Stimulated activated naive CD4-positive, alpha-beta T cell (primary cell): Measurements from ENCODE around the gene ATRNL1.

Experiments used
- DNase-seq, 6 experiments: peaks; one replicate each; lab custom pipeline; 2025; lab: John Stamatoyannopoulos, UW

Gene ATRNL1

DNA sequence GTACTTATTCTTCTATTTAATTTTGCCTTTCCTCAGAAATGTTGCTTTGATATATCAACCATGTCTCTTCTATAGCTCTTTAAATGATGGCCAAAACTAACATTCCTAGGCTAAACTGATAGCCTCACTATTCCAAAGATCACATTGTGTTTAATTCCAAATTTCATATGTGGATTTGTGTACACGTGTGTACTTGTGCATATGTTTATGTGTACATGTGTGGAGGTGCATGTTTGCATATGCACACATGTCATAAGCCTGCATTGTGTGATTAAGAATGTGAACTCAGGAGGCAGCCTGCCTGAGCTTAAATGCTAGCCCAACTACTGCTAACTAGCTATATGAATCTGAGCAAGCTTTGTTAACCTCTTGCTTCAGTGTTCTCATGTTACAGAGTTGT, 753.4 kb downstream of the ATRNL1 start:
- DNase-seq = no peak

DNA sequence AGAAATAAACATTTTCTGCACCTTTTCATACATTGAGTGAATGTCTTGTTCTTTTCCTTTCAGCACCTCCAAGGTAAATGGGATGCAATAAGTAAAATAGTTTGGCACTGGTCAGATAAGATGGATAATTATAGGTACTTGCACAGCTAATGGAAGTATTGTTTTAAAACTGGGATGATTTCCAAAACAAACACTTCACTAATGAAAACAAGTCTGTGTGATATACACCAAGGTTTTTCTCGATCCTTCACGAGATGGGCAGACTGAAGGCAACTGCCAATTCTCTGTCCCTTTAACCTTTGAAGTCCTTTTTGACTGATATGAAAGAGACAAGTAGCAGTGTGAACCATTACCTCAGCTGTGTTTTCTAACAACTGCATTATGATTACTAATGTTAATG, 756.0 kb downstream of the ATRNL1 start:
- no peak for DNase-seq

DNA sequence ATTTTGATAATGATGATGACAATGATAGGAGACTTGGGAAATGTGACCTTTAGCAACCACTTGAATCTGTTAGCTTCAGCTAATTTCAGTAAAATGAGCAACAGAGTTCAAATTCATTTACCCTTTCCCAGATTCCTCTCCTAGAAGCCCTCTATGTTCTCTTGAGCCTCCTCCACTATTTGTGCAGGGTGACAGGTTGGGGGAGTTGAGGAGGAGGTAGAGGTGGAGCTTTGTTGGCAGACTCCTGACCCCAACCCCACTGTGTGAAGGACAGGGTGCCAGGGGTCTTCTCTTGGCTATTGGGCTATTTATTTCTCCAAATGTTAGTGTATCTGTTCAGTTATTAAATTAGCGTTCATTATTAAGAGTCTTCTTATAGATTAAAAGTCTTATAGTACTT, 757.5 kb downstream of the ATRNL1 start:
- no peak for DNase-seq

DNA sequence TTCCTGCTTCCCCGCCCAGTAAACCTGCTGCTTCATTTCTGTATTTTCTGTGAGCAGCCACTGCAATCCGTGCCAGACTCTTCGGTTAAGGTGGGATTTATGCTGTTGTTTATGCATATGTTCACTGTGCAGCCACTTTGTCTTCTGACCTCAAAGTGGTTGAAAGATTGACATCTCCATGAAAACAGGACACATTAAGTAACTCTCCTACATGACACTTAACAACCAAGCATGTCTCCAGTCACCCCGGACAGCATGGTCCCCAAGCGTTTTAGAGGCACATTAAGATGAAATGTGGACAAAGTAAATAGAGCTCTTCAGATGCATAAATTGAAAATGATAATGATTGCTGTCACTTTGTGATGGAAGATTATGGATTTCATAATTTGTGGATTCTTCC, 758.5 kb downstream of the ATRNL1 start:
- no peak for DNase-seq

DNA sequence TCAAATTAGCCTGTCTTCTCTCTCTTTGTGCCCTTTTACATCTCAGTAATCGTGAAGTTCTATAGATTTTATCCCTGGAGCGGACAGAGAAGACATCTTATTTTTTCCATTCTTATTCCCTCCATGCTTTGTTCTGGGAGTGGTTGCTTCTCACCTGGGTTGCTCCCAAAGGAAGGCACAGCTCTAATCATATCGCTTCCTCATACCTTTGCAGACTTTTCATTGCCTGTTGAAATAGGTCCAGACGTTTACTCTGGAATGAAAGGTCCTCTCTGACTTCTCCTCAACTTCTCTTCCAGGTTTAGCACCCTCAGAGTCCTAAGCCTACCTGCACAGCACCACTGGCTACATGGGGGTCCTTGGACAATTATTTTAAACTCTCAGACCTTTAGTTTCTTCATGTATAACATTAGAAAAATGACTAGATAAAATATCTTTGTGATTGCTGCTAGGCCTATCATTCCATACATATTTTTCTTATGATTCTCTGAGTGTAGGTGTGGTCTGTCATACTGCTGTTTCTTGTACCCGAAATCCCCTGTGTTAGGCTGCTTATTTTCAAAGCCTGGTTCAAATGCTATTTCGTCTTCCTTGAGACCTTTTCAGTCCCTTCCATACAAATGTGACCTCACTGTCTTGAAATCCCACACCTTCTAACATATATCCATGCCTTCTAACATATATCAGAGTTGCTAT, 761.7 kb downstream of the ATRNL1 start:
- DNase-seq = no peak

DNA sequence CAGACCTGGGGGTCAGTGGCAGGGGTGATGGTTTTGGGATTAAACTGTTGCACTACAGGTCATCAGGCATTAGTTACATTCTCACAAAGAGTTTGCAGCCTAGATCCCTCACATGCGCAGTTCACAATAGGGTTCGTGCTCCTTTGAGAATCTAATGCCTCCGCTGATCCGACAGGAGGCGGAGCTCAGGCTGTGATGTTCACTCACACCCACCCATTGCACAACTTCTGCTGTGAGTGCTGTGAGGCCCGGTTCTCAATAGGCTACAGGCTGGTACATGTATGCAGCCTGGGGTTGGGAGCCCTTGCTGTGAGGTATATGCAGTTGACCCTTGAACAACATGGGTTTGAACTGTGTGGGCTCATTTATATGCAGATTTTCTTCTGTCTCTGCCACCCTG, 763.4 kb downstream of the ATRNL1 start:
- DNase-seq = no peak

DNA sequence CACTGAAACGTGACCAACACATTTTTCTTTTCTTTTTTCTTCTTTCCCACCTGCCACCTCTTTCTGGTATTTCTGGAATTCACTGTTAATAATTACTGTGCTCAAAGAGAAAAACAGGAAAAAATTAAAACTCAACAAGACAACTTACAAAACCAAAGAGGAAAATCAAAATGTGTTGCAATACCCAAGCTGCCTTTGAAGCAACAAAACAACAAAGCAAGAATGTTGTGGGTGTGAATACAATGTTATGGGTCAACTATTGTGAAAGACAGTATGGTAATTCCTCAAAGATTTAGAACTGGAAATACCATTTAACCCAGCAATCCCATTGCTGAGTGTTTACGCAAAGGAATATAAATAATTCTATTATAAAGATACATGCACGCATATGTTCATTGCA, 764.7 kb downstream of the ATRNL1 start:
- no peak for DNase-seq

DNA sequence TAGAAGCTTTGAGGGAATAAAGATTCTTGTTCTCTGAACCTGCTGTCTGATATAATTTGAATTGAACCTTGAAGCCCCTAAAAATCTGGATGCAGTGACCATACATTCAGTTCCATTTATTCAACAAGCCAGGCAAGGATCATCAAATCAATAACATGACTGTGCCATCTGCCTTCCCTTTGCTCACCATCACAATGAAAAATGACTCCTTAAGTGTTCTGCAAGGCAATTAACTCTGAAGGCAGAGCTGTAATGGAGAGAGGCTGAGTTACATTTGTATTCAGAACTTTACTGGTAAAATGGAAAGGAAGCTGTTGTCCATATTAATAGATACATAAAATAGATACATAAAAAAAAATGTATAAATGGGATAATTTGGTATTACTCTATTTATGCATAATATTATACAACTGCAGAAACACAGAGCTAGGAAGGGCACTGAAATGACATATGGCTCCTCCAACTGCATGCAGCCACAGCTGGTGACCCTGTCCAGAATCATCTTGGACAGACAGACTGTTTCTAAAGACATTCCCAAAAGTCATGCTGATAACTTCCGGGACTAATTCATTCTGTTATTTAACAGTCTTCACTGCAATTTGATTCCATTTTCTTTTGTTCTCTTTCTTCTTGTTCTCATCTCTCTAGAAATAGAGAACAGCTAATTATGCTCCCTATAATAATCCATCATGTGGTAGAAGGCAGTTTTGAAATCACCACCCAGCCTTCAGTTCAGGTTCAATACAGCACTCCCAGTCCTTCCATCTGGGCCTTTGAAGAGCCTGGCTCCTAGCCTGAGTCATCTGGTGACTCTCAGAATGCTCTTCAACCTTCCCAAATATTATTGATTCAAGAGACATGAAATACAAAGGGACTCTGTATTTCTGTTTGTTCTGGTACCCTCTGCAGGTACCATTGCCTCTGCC, 767.3 kb downstream of the ATRNL1 start:
- no peak for DNase-seq

DNA sequence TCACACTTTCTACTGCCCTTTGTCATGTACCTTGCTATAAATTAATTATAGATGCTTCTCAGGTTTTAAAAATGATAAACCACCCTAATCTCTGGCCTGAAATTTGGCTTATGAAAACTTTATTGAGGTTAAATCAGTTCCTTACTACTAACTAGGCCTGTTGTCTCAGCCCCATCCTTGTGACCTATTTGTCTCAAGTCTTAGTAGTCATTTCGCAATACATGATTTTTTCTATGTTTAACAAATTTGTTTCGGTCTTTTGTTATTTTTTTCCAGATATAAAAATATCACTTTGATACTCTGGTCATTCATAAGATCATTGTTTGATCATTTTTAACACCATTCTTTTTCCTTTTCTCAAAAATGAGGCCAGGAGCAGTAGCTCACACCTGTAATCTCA, 768.3 kb downstream of the ATRNL1 start:
- no peak for DNase-seq

DNA sequence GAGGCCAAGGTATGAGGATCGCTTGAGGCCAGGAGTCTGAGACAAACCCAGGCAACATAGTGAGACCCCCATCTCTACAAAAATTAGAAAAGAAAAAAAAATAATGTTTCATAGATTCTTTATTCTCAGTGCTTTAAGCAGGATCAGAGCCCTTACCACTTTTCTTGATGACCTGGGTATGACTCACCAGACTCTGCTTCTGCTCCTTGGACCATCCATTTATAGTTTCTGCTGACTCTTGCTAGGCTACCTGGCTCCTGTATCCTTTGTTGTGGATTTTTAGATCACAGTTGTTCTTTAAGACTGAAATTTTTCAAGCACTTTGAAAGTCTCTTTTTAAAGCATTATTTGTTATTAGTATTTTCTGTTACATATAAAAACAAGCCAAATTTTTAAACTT, 768.7 kb downstream of the ATRNL1 start:
- no peak for DNase-seq

DNA sequence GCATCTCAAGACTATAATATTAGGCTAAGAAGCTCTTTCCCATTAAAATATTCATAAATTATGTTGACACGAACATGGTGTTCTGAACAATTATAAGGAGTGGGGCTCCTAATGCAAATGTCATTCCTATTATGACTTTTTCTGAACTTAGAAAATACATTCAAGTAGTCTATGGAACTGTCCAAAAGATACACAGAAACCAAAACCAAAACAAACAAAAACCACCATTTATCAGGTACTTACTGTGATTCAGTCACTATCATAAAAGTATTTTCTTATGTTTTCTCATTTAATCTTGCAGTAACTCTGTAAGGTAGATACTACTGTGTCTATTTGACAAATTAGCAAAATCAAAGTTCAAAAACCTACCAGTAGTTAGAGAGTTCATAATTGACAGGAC, 773.0 kb downstream of the ATRNL1 start:
- no peak for DNase-seq

DNA sequence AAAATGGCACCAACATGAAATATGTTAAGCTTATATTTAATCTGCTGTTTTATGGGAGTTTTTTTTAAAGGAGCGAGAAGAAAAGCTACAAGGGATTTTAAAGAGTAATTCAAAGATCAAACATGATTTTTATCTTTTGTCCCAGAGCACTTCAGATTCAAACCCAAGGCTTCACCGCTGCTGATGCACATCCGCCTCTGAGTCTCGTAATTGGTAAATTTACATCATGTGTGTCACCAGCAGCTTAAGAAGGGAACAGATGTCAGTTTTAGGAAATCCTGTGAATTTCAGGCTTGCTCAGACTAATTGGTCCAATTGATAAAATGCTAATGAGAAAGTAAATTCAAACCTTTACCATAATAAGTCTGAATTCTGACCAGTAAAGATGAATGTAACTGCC, 773.5 kb downstream of the ATRNL1 start:
- no peak for DNase-seq

DNA sequence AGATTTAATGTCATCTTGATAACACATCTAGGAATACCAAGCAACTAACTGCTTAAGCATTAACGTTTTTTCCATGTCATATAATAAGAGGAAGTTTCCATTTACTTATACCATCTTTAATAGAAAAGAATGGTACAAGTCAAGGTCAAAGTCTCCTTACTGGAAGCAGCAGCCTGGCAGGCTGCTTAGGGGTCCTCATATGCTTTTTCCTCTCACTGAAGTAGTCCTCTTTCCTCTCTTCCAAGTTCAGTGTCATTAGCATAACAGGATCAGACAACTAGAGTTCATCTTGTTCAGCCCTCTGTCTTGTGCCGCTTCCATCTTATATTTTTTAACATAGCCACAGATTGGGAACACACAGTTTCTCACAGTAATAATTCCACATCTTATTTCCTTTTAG, 774.1 kb downstream of the ATRNL1 start:
- DNase-seq = no peak

DNA sequence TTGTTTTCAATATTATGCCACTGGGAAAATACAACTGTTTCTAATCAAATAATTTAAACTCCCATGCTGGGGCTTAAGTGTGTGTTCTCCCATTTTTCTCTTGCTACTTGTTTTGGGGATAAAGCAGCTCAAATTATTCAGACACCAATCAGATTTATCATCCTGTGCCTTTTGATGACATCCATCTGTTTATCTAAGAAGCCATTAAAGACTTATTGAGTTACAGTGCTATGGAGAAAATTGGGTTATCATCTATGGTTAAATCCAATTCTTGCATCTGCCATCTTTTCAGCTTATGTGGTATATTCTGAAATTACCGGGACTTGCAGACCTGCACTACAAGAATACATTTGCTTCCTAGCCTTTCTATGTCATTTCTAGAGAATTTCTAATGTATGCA, 778.7 kb downstream of the ATRNL1 start:
- DNase-seq = no peak

DNA sequence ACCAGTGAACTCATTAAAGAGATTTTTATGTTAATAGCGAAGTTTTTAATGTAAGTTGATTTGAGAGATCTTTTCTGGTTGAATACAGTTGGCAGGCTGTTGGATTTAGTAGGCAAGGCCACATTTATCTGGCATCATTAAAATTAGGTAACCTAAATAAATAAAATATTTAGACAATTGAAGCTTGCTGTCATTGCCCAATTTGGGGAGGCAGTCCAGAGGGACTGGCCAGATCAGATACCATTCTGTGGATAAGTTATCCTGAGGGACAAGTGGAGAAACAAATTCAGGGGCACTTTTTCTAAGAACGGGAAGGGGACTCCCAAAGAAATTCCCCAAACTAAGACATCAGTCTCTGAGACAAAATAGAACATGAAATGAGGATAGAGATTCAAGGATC, 782.0 kb downstream of the ATRNL1 start:
- DNase-seq = no peak

DNA sequence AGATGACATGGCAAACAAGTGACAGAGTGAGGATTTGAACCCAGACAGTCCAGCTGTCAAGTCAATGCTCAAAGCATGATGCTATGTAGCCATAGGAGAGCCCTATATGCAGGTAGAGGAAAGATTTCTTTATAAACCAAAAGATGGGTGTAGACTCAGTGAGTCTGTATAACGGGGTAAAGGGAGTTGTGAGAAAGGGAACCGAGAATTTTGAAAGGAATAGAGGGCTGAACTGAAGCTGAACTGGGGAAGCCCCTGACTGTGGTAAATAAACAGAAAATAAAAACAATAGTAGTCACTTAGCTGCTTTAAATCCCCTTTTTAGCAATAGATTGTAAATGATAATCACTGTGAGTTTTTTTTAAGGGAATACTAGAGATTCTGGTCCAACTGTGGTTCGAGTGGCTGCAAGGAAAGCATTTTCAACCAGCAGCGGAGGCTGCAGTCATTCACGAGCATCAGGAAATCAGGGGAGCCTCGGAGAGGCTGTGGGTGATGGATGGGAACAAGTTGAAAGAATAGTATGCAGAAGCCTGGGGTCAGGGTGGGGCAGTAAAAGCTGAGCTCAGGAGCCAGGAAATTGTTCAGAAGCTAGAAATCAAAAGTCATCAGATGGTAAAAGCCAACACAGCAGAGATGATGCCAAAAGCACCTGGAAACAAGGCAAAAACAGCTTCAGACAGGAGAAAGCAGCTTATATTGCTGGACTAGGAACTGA, 786.4 kb downstream of the ATRNL1 start:
- DNase-seq = no peak

DNA sequence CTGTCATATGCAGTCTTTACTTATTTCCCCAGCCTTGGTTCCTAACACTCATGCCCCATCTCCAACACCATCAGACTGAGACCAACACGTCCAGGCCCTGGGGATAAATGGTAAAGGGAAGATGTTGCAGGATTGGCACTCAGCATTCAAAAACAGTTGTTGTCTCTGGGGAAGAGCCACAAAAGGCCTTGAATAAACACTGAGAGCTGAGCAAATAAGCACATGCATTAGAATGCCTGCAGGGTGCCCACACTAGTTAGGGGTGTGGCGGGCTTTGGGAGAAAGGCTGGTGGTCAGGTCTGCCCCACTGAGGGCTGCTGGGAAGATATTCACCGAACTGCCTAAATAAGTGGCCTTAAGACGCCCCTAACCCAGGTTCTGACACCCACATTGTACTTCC, 788.9 kb downstream of the ATRNL1 start:
- DNase-seq = no peak

DNA sequence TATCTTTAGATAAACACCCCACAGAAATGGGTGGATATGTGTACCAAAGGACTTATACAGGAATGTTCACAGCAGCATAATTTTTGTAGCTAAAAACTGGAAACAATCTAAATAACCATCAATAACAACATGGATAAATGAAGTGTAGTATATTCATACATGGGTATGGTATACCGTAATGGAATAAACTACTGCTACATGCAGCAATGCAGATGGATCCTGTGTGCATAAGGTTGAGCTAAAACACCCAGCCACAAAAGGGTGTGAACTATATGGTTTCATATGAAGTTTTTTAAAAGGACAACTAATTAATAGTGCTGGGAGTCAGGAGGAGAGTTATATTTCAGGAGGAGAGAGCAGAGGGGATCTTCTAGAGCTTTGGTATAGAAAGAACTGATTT, 790.2 kb downstream of the ATRNL1 start:
- DNase-seq = no peak

DNA sequence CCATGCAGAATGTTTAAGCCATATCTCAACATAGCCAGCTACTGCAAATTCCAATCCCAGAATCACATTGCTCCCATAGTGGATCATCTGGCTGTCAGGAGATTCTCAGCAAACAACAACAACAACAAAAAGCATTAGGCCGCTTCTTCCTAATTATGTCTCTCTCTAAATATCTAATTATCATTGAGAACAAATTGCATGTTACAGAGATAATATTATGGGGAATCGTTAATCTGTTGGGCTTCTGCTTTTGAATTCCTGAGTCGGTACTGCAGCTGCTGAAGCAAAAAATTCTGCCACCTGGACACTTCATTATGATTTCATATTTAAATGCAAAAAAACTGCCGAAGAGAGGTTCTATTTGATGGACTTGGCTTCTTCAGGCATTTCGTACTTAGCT, 791.2 kb downstream of the ATRNL1 start:
- no peak for DNase-seq

DNA sequence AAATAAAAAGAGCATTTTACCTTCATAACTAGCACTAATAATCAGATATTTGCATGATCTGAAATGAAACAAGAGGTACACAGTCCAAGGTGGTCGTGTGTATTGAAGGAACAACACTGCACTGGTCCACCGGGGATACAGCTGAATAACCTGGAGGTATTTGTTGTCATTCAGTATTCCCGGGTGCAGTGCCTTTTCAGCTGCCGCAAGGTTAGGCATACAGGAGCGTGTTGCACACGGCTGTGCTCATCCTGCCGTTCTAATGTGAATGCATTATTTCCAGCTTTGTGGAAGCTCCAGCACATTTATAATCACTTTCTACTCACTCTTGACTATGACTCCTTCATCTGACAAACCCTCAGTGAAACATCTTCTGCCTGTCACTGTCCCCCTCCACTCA, 802.0 kb downstream of the ATRNL1 start:
- DNase-seq = no peak

DNA sequence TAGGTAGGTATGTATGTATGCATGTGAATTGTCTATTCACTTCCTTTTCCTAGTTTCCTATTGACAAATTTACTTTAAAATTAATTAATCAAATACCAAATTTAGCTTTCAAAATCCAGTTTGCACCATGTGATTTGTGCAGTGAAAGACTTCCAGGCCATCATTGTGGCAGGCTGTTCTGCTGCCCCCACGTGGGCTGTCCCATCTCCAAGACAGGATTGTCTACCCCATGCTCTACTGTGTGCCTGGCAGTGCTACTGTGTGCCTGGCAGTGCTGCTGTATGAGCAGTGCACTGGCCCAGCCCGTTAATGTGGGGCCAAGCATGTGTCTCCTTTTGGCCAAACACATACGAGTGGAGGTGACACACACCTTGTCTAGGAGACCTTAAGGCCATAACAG, 805.1 kb downstream of the ATRNL1 start:
- no peak for DNase-seq

DNA sequence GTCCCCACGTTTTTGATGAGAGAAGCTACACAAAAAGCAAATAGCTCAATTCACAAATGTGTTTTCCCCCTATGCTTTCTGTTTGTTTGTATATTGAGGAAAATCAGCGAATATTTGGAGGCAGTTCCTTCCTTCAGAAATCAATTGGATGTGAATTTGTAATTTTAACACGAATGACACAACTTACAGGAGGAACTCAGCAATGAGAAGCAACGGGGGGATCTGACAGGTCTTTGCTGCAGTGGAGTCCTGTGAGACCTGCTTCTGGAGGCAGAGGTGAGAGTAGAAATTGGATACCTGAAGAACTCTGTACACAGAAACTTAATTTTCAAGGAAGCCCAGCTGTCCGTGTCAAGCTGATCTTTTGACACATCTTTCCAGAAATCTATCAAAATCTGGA, 809.4 kb downstream of the ATRNL1 start:
- DNase-seq = no peak

DNA sequence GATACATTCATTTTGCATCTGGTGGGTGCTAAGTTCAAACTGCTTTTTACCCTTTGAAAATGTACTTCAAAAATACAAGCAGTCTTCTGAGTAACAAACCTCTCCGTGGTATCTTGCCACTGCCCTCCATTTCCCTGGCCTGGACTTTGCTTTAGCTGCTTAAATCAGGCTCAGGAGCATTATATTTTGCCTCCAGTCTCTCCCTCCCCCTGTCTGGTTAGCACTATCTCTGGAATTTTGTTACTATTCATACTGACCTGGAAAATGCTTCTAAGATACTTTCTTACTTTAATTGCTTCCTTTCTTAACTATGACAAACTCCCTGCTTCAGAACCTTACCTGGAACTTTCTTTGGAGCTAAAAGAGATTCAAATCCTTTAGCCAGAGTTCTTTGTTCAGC, 810.0 kb downstream of the ATRNL1 start:
- no peak for DNase-seq
